ENCODE results near the gene CLEC17A. TPM values are rescaled to one million over a fixed set of nuclear protein-coding genes. Genes with fewer than 3 reads are reported as not detected.
A peak's percentile ranks its signal among the peaks of the same experiment; 100 is the strongest.

CLEC17A gene
- polyA plus RNA-seq, 1 donor from 2014 or later: not detected

DNA sequence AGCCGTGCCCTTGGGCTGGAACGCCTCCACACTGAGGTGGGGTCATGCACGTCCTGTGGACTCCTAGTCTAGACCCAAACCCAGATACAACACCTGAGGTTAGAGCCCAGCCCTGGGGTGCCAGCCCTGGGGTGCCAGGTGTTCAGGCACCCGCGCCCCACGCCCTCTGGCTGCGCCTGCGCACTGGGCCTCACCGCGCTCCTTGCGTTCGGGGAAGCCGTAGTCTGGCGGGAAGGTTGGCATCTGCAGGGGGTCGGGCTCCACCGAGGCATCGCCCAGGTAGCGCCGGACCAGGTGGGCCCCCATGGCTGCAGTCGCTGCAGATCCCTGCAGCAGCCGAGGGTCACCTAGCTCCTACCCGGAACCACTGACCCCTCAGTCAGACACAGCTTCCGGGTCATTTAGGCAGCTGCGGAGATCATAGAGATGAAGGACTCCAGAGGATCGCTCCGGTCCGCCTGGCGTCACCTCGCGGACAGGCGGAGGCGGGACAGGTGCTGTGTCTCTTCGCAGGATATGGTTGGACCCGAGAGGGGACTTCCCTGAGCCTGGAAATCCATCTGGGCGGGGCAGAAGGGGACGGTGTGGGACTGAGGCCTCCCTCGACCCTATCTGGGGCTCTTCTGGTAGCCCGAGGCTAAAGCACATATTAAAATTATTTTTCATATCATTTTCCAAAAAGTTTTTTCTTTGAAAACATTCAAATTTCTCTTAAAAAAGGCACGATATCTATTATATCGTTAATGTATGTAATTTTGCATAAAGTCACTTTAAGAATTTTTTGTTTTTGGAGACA, 11.0 kb upstream of the CLEC17A start, which contains the start of gene NDUFB7:
TSS of gene NDUFB7 (minus strand) at position 372 of the 796 bp plus-strand sequence. CDS start at position 306, 66 bp downstream.
- Histone ChIP-seq H3K9me2 (ENCODE audit: insufficient read depth, low read length) (no peaks in the 10 kb centered on the region), H3K4me3 (ENCODE audit: low read length) (peak within 1 kb of the TSS; percentile 73), H4K20me1 (ENCODE audit: insufficient read depth) (no peaks in the 10 kb centered on the region), H3K79me2 (replicated peaks; ENCODE audit: insufficient read depth, low read length) (peaks cover 15% of the 10 kb centered on the region), H3F3A (ENCODE audit: insufficient read depth, low read length, poor library complexity, severe bottlenecking) (no peaks in the 10 kb centered on the region), H3K9ac (ENCODE audit: low read length) (peak within 1 kb of the TSS; percentile 82), H3K36me3 (ENCODE audit: insufficient read depth, low read length) (no peaks in the 10 kb centered on the region), H3K27me3 (ENCODE audit: insufficient read depth, low read depth, low read length) (no peaks in the 10 kb centered on the region), H3K27ac (ENCODE audit: low read length) (peak within 1 kb of the TSS; percentile 65), H3K9me3 (ENCODE audit: low read length) (no peaks in the 10 kb centered on the region), H2AFZ (ENCODE audit: low read depth, low read length) (peak within 1 kb of the TSS; percentile 98), H3K4me2 (ENCODE audit: low read length) (peak within 1 kb of the TSS; percentile 67)
- TF ChIP-seq MXI1 (conservative IDR thresholded peaks at IDR 0.05; ENCODE audit: poor library complexity, severe bottlenecking) (peak; percentile 87), EZH2 (IDR thresholded peaks at IDR 0.05; ENCODE audit: borderline replicate concordance, insufficient read depth, low read length, poor library complexity, severe bottlenecking) (no peak), EP300 (conservative IDR thresholded peaks at IDR 0.05; ENCODE audit: poor library complexity, severe bottlenecking) (peak; percentile 70), POLR2AphosphoS5 (IDR thresholded peaks at IDR 0.05) (peak; percentile 98), TAF1 (IDR thresholded peaks at IDR 0.05; ENCODE audit: low read depth) (no peak), RAD21 (conservative IDR thresholded peaks at IDR 0.05) (peak; percentile 50), SMC3 (conservative IDR thresholded peaks at IDR 0.05; ENCODE audit: poor library complexity) (peak; percentile 61)
- TF ChIP-seq, protein P1, sequence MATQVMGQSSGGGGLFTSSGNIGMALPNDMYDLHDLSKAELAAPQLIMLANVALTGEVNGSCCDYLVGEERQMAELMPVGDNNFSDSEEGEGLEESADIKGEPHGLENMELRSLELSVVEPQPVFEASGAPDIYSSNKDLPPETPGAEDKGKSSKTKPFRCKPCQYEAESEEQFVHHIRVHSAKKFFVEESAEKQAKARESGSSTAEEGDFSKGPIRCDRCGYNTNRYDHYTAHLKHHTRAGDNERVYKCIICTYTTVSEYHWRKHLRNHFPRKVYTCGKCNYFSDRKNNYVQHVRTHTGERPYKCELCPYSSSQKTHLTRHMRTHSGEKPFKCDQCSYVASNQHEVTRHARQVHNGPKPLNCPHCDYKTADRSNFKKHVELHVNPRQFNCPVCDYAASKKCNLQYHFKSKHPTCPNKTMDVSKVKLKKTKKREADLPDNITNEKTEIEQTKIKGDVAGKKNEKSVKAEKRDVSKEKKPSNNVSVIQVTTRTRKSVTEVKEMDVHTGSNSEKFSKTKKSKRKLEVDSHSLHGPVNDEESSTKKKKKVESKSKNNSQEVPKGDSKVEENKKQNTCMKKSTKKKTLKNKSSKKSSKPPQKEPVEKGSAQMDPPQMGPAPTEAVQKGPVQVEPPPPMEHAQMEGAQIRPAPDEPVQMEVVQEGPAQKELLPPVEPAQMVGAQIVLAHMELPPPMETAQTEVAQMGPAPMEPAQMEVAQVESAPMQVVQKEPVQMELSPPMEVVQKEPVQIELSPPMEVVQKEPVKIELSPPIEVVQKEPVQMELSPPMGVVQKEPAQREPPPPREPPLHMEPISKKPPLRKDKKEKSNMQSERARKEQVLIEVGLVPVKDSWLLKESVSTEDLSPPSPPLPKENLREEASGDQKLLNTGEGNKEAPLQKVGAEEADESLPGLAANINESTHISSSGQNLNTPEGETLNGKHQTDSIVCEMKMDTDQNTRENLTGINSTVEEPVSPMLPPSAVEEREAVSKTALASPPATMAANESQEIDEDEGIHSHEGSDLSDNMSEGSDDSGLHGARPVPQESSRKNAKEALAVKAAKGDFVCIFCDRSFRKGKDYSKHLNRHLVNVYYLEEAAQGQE (IDR thresholded peaks at IDR 0.05; ENCODE audit: borderline replicate concordance): peak; percentile 83
- TF ChIP-seq, protein P2, sequence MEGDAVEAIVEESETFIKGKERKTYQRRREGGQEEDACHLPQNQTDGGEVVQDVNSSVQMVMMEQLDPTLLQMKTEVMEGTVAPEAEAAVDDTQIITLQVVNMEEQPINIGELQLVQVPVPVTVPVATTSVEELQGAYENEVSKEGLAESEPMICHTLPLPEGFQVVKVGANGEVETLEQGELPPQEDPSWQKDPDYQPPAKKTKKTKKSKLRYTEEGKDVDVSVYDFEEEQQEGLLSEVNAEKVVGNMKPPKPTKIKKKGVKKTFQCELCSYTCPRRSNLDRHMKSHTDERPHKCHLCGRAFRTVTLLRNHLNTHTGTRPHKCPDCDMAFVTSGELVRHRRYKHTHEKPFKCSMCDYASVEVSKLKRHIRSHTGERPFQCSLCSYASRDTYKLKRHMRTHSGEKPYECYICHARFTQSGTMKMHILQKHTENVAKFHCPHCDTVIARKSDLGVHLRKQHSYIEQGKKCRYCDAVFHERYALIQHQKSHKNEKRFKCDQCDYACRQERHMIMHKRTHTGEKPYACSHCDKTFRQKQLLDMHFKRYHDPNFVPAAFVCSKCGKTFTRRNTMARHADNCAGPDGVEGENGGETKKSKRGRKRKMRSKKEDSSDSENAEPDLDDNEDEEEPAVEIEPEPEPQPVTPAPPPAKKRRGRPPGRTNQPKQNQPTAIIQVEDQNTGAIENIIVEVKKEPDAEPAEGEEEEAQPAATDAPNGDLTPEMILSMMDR (IDR thresholded peaks at IDR 0.05; ENCODE audit: poor library complexity, severe bottlenecking): peak; percentile 95

DNA sequence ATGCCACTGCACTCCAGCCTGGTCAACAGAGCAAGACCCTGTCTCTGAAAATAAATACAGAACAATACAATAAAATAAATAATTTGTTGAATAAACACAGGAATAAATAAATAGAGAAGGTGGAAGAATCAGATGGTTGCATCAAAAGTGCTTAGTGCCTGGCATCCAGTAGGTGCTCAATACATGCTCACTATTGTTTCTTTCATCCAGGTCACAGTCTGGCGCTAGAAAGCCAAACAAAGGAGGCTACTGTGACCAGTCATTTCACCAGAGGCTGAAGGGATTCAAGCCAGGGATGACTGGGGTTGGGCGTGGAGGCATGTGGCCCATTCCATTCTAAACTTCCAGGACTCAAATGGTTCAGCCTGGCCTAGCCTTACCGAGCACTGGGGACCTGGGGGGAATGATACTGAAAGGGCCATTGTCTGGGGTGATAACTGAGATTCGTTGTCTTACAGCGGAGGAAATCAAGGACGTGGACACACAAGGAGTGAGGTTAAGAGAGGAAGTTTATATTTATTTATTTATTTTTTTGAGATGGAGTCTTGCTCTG, 7.4 kb upstream of the CLEC17A start:
- Histone ChIP-seq H3F3A (ENCODE audit: insufficient read depth, low read length, poor library complexity, severe bottlenecking) (no peaks in the 10 kb centered on the region), H3K4me3 (ENCODE audit: low read length) (no peak overlapping the region), H4K20me1 (ENCODE audit: insufficient read depth) (no peaks in the 10 kb centered on the region), H3K79me2 (replicated peaks; ENCODE audit: insufficient read depth, low read length) (peaks cover 15% of the 10 kb centered on the region), H3K36me3 (ENCODE audit: insufficient read depth, low read length) (no peaks in the 10 kb centered on the region), H3K9me2 (ENCODE audit: insufficient read depth, low read length) (no peaks in the 10 kb centered on the region), H3K27ac (ENCODE audit: low read length) (no peak overlapping the region), H3K9me3 (ENCODE audit: low read length) (no peaks in the 10 kb centered on the region), H3K27me3 (ENCODE audit: insufficient read depth, low read depth, low read length) (no peaks in the 10 kb centered on the region), H2AFZ (ENCODE audit: low read depth, low read length) (no peak overlapping the region), H3K4me2 (ENCODE audit: low read length) (no peak overlapping the region), H3K9ac (ENCODE audit: low read length) (no peak overlapping the region)
- TF ChIP-seq SMC3 (conservative IDR thresholded peaks at IDR 0.05; ENCODE audit: poor library complexity) (no peak), EZH2 (IDR thresholded peaks at IDR 0.05; ENCODE audit: borderline replicate concordance, insufficient read depth, low read length, poor library complexity, severe bottlenecking) (no peak), EP300 (conservative IDR thresholded peaks at IDR 0.05; ENCODE audit: poor library complexity, severe bottlenecking) (no peak), RAD21 (conservative IDR thresholded peaks at IDR 0.05) (no peak), POLR2AphosphoS5 (IDR thresholded peaks at IDR 0.05) (no peak), TAF1 (IDR thresholded peaks at IDR 0.05; ENCODE audit: low read depth) (no peak), MXI1 (conservative IDR thresholded peaks at IDR 0.05; ENCODE audit: poor library complexity, severe bottlenecking) (no peak)
- TF ChIP-seq, protein P2 (IDR thresholded peaks at IDR 0.05; ENCODE audit: poor library complexity, severe bottlenecking): no peak
- TF ChIP-seq, protein P1 (IDR thresholded peaks at IDR 0.05; ENCODE audit: borderline replicate concordance): no peak
